Left ventricle myocardium inferior (tissue), 1 donor: ENCODE measurements around the gene CCDC34. TPM values are rescaled to one million over a fixed set of nuclear protein-coding genes. Genes with fewer than 3 reads are reported as not detected.
A peak's percentile ranks its signal among the peaks of the same experiment; 100 is the strongest.

Source experiments
- DNase-seq: peaks from one replicate; pipeline ENCODE4 v3.0.0-alpha.2; 2020
- H3K27ac ChIP-seq: fragments of 200-600 bp; replicated peaks from 2 replicates; pipeline ENCODE4 v1.8.0; 2021
- H3K27me3 ChIP-seq: fragments of 200-600 bp; 2 replicates; pipeline ENCODE4 v1.8.0; 2021; ENCODE audit warnings: low read depth
- H3K36me3 ChIP-seq: fragments of 200-600 bp; 2 replicates; pipeline ENCODE4 v1.8.0; 2021
- H3K4me1 ChIP-seq: fragments of 200-600 bp; 2 replicates; pipeline ENCODE4 v1.8.0; 2021
- H3K4me3 ChIP-seq: fragments of 200-600 bp; 2 replicates; pipeline ENCODE4 v1.8.0; 2021; ENCODE audit warnings: mild to moderate bottlenecking, moderate library complexity
- H3K9me3 ChIP-seq: fragments of 200-600 bp; replicated peaks from 2 replicates; pipeline ENCODE4 v1.8.0; 2021
- CTCF ChIP-seq: fragments of 200-600 bp; IDR thresholded peaks from 2 replicates; pipeline ENCODE4 v1.8.0; 2021; ENCODE audit warnings: antibody characterized with exemption, mild to moderate bottlenecking, borderline replicate concordance
- intact Hi-C: fragments of 100-400 bp; cut with micrococcal nuclease; formaldehyde crosslinking; loops from one replicate; pipeline ENCODE4 v1.11.0; 2022
- total RNA-seq: library from RNA; stranded (reverse); fragmentation: NEBNext Ultra II Directional; extraction: Animal tissue kit (Norgen Biotek cat#: 25700); gene quantifications from one replicate; pipeline ENCODE4 v1.2.1, GENCODE V29; 2021
- donor health status: DM: no; HTN: yes; CAD: no; lungs with severe emphysema.

The CCDC34 gene
- total RNA-seq, 1 donor from 2014 or later, result 1.6 TPM

- Histone ChIP-seq H3K4me3 (no peak overlapping the region), H3K27ac (peak overlapping the region; percentile 50), H3K27me3 (no peaks in the 10 kb centered on the region), H3K36me3 (no peaks in the 10 kb centered on the region), H3K4me1 (peaks cover 64% of the 10 kb centered on the region), H3K9me3 (no peaks in the 10 kb centered on the region)
- intact Hi-C loops, result no loop called here
- no peak for TF ChIP-seq CTCF
- DNase-seq, result no peak
Observed at GRCh38 chr11:27409049-27409448, 46.0 kb upstream of the CCDC34 start.

- H3K27ac ChIP-seq, result peak overlapping the region; percentile 50
- peaks cover 64% of the 10 kb centered on the region for H3K4me1 ChIP-seq
- no peak for TF ChIP-seq CTCF
- no peak for DNase-seq
- intact Hi-C loops, result no loop called here
- H3K4me3 ChIP-seq, result no peak overlapping the region
- H3K27me3 ChIP-seq, result no peaks in the 10 kb centered on the region
- H3K9me3 ChIP-seq, result no peaks in the 10 kb centered on the region
- no peaks in the 10 kb centered on the region for H3K36me3 ChIP-seq
Observed at GRCh38 chr11:27408246-27408800, 45.3 kb upstream of the CCDC34 start.

GRCh38 chr11:27406498-27407354 is 43.7 kb upstream of the CCDC34 start:
- intact Hi-C loops, result no loop called here
- no peak for TF ChIP-seq CTCF
- DNase-seq, result no peak

GRCh38 chr11:27405134-27405533 is 42.1 kb upstream of the CCDC34 start:
- TF ChIP-seq CTCF, result no peak
- Histone ChIP-seq H3K27ac (peak overlapping the region; percentile 70), H3K36me3 (no peaks in the 10 kb centered on the region), H3K9me3 (no peaks in the 10 kb centered on the region), H3K27me3 (no peaks in the 10 kb centered on the region), H3K4me1 (peaks cover 59% of the 10 kb centered on the region), H3K4me3 (no peak overlapping the region)
- intact Hi-C loops, result no loop called here
- DNase-seq, result no peak

More at GRCh38 chr11:27406498-27407354, 43.7 kb upstream of the CCDC34 start:
- H3K9me3 ChIP-seq, result no peaks in the 10 kb centered on the region
- peak overlapping the region; percentile 70 for H3K27ac ChIP-seq
- H3K4me3 ChIP-seq, result no peak overlapping the region
- H3K4me1 ChIP-seq, result peaks cover 61% of the 10 kb centered on the region
- no peaks in the 10 kb centered on the region for H3K36me3 ChIP-seq
- H3K27me3 ChIP-seq, result no peaks in the 10 kb centered on the region

- H3K27me3 ChIP-seq, result no peaks in the 10 kb centered on the region
- H3K4me1 ChIP-seq, result peaks cover 52% of the 10 kb centered on the region
- intact Hi-C loops, result no loop called here
- TF ChIP-seq CTCF, result no peak
- H3K36me3 ChIP-seq, result no peaks in the 10 kb centered on the region
- peak overlapping the region; percentile 70 for H3K27ac ChIP-seq
- H3K4me3 ChIP-seq, result no peak overlapping the region
- no peak for DNase-seq
- H3K9me3 ChIP-seq, result no peaks in the 10 kb centered on the region
Observed at GRCh38 chr11:27404427-27404826, 41.4 kb upstream of the CCDC34 start.
